PFSK-1 (cell line): Measurements from ENCODE around the gene ALPI.
A peak's percentile ranks its signal among the peaks of the same experiment; 100 is the strongest.

ENCODE experiments used
- FOXP2 ChIP-seq: optimal IDR thresholded peaks from 2 replicates; pipeline ENCODE3; 2011; ENCODE audit warnings: borderline replicate concordance, control low read depth, inconsistent platforms; ENCODE audit not compliant: insufficient read depth; ENCODE audit errors: extremely low read length, extremely low read depth
- POLR2AphosphoS5 ChIP-seq: IDR thresholded peaks from 2 replicates; pipeline ENCODE4 v1.6.1; 2012; ENCODE audit warnings: low read depth, mild to moderate bottlenecking, control low read depth, low read length, moderate library complexity
- SIN3A ChIP-seq: IDR thresholded peaks from 2 replicates; pipeline ENCODE4 v1.6.1; 2012; ENCODE audit warnings: mild to moderate bottlenecking, low read length, moderate library complexity, borderline replicate concordance; ENCODE audit not compliant: insufficient read depth
- TAF1 ChIP-seq: IDR thresholded peaks from 2 replicates; pipeline ENCODE4 v1.6.1; 2012; ENCODE audit warnings: low read length, control low read depth, borderline replicate concordance; ENCODE audit not compliant: insufficient read depth
- TF ChIP-seq, protein P1 (sequence below), 2 experiments: IDR thresholded peaks; 2 replicates each; pipeline versions ENCODE4 v1.6.1 to v1.8.0; 2011 to 2012; ENCODE audit warnings: low read depth in 2 of 2, low read length in 2 of 2, control low read depth in 1 of 2, inconsistent platforms in 1 of 2, mild to moderate bottlenecking in 1 of 2, moderate library complexity in 1 of 2; ENCODE audit not compliant: insufficient read depth in 1 of 2

The ALPI gene

DNA sequence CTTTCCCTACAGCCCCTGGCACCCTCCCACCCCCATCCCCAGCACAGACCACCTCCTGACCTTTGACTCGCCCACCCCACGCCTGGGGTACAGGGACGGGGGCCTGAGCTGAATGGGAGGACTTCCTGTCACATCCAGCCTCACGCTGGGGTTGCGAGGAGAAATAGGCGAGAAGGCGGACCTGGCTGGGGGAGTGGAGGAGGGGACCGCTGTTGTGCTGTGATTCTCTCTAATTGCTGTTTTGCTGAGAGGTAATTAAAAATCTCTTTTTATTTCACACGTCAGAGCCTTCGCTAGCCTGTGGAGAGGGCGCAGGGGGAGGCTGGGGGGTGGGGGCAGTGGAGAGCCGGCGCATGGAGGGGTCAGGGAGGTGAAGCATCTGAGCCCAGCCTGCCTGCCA is 41.4 kb downstream of the ALPI start:
- TF ChIP-seq POLR2AphosphoS5 = no peak

DNA sequence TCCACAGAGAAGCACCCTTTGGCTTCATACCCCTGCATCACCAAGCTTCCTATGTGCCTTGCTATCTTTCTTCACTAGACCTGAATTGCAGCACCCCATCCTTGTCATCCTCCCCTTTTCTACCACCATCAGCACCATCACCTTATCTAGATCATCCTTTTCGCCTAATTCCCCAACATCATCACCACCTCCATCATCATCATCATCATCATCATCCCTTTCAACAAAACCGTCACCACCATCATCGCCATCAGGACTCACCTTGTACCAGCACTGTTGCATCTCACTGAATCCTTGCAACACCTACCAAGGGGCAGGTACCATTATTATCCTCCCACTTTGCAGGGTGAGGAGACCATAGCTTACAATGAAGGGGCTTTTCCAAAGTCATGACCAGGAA is 42.5 kb downstream of the ALPI start:
- TF ChIP-seq POLR2AphosphoS5 (no peak), FOXP2 (no peak), SIN3A (no peak), TAF1 (no peak)
- TF ChIP-seq, protein P1, sequence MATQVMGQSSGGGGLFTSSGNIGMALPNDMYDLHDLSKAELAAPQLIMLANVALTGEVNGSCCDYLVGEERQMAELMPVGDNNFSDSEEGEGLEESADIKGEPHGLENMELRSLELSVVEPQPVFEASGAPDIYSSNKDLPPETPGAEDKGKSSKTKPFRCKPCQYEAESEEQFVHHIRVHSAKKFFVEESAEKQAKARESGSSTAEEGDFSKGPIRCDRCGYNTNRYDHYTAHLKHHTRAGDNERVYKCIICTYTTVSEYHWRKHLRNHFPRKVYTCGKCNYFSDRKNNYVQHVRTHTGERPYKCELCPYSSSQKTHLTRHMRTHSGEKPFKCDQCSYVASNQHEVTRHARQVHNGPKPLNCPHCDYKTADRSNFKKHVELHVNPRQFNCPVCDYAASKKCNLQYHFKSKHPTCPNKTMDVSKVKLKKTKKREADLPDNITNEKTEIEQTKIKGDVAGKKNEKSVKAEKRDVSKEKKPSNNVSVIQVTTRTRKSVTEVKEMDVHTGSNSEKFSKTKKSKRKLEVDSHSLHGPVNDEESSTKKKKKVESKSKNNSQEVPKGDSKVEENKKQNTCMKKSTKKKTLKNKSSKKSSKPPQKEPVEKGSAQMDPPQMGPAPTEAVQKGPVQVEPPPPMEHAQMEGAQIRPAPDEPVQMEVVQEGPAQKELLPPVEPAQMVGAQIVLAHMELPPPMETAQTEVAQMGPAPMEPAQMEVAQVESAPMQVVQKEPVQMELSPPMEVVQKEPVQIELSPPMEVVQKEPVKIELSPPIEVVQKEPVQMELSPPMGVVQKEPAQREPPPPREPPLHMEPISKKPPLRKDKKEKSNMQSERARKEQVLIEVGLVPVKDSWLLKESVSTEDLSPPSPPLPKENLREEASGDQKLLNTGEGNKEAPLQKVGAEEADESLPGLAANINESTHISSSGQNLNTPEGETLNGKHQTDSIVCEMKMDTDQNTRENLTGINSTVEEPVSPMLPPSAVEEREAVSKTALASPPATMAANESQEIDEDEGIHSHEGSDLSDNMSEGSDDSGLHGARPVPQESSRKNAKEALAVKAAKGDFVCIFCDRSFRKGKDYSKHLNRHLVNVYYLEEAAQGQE (IDR thresholded peaks at IDR 0.05; ENCODE audit: insufficient read depth in 1 of 2, low read depth in 2 of 2, low read length in 2 of 2) = no peak

DNA sequence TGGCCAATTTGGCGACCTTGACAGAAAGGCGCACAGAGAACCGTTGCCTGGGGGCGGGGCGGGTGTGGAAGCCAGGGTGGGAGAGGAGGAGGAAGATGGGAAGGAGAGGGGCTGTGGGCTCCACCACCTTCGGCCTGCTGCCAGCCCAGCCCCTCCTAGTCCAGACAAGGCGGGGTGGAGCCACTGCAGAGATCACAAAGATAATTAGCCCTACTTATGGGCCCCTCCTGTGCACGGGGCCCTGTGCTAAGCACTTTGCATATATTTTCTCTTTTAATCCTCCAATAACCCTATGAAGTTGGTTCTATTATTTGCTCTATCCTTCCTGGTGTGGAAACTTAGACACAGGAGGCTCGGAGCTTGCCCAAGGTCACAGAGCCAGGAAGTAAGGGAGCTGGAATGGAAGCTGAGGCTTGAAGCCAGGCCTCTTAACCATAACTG is 45.4 kb downstream of the ALPI start:
- TF ChIP-seq, protein P1 (IDR thresholded peaks at IDR 0.05; ENCODE audit: insufficient read depth in 1 of 2, low read depth in 2 of 2, low read length in 2 of 2) = no peak
- TF ChIP-seq POLR2AphosphoS5 (no peak), FOXP2 (no peak)

DNA sequence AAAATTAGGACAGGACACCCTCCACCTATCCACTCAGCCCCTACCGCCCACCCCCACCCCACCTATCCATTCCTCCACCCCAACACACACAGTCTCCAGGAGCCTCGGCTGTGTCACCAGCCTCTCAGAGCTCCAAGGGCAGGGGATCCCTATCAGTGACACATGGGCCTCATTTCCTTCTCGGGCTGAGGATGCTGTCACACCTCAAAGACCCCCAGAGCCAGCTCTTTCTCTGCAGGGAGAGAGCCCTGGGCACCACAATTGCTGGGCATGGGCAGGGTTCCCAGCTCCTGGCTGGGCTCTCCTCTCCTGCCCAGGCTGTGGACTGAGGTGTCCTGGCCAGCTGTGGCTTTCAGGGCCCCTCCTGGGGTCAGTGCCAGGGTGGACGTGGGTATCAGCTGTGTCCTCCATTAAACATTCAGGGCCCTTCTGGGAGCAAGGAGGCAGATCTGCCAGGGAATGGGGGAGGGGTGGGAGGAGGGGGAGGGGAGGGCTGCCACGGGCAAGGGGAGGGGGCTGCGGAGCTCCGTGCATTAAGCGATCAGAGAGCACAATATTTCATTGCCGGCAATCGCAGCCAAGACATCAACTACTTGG is 45.9 kb downstream of the ALPI start:
- TF ChIP-seq TAF1 (no peak), FOXP2 (no peak)

DNA sequence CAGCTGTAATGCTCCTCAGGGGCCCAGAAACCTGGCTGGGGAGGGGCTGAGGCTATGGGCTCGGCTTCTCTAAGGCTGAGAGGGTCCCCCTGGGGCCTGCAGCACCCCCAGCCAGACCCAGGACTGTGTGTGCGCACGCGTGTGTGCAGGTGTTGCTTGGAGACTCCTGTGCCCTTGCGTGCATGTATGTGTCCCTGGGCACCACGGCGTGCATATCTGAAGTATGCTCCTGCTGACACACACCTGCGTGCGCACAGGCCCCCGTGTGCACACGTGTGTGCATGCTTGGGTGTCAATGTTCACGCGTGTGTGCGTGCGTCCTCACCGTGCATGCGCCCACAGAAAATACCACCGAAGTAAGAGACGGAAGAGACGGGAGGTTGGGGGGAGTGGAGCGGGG is 46.6 kb downstream of the ALPI start:
- no peak for TF ChIP-seq FOXP2
- TF ChIP-seq POLR2AphosphoS5 = no peak
- TF ChIP-seq SIN3A = no peak
- no peak for TF ChIP-seq TAF1
- TF ChIP-seq, protein P1 (IDR thresholded peaks at IDR 0.05; ENCODE audit: insufficient read depth in 1 of 2, low read depth in 2 of 2, low read length in 2 of 2) = no peak

DNA sequence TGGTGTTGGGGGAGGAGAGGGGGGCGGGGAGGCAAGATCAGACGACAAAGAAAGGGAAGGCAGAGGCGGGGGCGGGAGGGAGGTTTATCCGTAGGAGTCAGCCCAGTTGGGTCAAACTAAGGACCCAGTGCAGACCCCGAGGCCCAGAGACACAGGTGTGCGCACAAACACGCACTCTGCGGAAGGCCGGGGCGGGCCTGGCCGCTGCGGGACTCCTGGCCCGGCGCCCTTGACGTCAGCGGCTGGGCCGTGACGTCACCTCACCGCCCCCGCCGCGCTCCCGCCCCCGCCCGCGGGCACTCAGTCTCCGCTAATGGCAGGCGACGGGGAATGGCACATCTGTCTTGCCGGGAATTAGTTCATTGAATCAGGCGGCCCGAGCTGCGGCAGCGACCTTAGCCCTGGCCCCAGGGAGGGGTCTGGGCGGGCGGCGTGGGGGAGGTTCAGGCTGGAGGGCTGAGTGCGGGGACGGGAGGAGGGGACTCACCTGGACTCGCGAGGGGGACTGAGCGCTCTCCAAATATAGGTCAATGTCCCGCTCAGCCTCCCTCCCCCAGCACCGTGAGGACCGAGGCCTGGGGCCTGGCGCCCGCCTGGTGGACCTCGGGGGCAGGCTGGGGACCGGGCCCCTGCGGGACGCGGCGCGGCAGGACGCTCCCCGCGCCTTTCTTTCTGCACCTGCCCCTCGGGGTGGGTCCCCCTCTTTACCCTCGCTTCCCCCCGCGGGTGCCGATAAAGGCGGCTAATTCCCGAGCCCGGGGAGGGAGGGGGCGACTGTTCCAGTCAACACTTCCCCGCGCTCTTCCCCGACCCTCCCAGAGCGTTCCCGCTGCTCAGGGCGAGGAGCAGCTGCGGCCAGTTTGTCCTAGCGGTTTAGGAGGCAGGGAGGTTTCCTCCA is 47.2 kb downstream of the ALPI start:
- peak; percentile 11 for TF ChIP-seq FOXP2
- TF ChIP-seq, protein P1 (IDR thresholded peaks at IDR 0.05; ENCODE audit: insufficient read depth in 1 of 2, low read depth in 2 of 2, low read length in 2 of 2) = no peak
